ENCODE results near the gene PPCS. TPM values are rescaled to one million over a fixed set of nuclear protein-coding genes. Genes with fewer than 3 reads are reported as not detected.

The PPCS gene
- total and polyA plus RNA-seq, 9 of the 15 experiments (the other 6 are each of a cell fraction or from before 2014, with no cell fraction given), result 7.9 to 34.6 (median 14.8) TPM

DNA sequence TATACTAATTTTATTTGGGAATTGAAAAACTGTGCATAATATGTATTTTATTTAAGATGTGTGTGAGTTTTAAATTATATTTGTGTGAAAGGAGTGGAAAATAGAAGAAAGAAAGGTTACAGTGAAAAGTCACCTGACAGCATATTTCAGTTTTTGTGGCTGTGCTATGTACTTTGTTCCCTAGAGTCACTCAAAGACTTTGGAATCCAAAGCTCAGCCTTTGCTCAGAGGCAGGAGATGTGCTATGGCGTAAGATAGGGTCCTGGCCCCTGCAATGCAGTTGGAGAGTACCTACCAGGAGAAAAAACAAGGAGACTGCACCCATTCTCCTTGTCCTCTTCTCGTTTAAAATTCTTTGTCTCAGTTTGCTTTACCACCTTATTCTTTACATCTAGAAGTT is 9.7 kb downstream of the PPCS start:
- no peaks in the 10 kb centered on the region for H3K79me2 ChIP-seq (ENCODE audit: control insufficient read depth, insufficient read depth, low read length)
- FAIRE-seq, result no peak
- in situ Hi-C loops (cut with MboI), result no loop called here
- H3K36me3 ChIP-seq (ENCODE audit: control insufficient read depth, insufficient read depth, low read length), result no peaks in the 10 kb centered on the region
- WGBS (ENCODE audit: insufficient coverage, low coverage, missing lambda C conversion rate), result 3% methylated on average over 2 of the region's 2 CpGs
- H3K9ac ChIP-seq (ENCODE audit: insufficient read depth in 1 of 2, low read depth in 2 of 2, low read length in 2 of 2), result no peak overlapping the region
- no peaks in the 10 kb centered on the region for H3K9me1 ChIP-seq (ENCODE audit: control insufficient read depth, insufficient read depth, low read length)
- ChIA-PET CTCF (ENCODE audit: low intra/inter-chr PET ratio) (interaction anchor here (0.7 kb wide), 1 partner anchor 265 kb away, joined by 3 read pairs; no protein-coding TSS in a partner anchor), POLR2A (interaction anchor here (0.6 to 1.0 kb wide), 2 partner anchors 117 to 793 kb away, joined by 3 read pairs; no protein-coding TSS in a partner anchor)
- ATAC-seq, result no peak
- intact Hi-C loops (cut with micrococcal nuclease), result no loop called here
- no peak overlapping the region for H3K4me2 ChIP-seq (ENCODE audit: insufficient read depth, low read length)
- H2AFZ ChIP-seq (ENCODE audit: low read depth, low read length), result no peak overlapping the region
- BruUV-seq (replicated peaks), result no TSS peak
- H3K27ac ChIP-seq (ENCODE audit: extremely low read depth, low read depth, low read length), result no peak overlapping the region
- no peak for TF ChIP-seq ZNF668 (CRISPR knock-in tag; IDR thresholded peaks at IDR 0.05)
- H3K27me3 ChIP-seq (ENCODE audit: control insufficient read depth in 2 of 2, insufficient read depth in 2 of 2, low read length in 2 of 2), result peaks cover 5 to 10% of the 10 kb centered on the region in 2 experiments; a peak in 2 of 5 replicates
- H3K9me3 ChIP-seq (replicated peaks; ENCODE audit: control insufficient read depth, insufficient read depth, low read depth, low read length), result no peaks in the 10 kb centered on the region
- no peaks in the 10 kb centered on the region for H3K4me1 ChIP-seq (replicated peaks in 1 of 2; ENCODE audit: control insufficient read depth in 2 of 2, insufficient read depth in 2 of 2, low read length in 2 of 2)
- H3K4me3 ChIP-seq, result no peak overlapping the region
- H4K20me1 ChIP-seq (replicated peaks; ENCODE audit: control insufficient read depth, insufficient read depth, low read length), result no peaks in the 10 kb centered on the region; the same call in 1 of the 2 replicates
- DNase-seq (ENCODE audit: extremely low read depth in 1 of 4, low spot score in 3 of 4), result no peak

DNA sequence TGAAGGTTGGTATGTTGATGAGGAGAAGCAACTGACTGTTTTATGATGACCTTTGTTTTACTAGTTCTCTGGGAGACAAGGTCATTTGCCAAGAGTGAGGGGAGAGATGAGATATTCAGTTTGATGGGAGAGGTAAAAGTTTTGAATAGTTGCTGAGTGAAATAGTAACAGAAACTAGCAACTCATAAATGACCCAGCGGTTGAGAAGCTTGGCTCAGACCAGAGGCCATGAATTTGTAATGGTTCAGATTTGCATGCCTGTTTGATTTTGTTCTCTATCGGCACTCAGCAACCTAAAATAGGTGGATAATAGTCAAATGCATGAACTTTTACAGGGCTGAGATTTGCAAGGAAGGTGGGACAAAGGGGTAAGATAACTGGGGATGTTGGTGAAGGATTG is 13.4 kb downstream of the PPCS start:
- no peak overlapping the region for H3K27ac ChIP-seq (ENCODE audit: extremely low read depth, low read depth, low read length)
- WGBS (ENCODE audit: insufficient coverage, low coverage, missing lambda C conversion rate), result 0% methylated on average over 2 of the region's 2 CpGs
- no peaks in the 10 kb centered on the region; the same call in 1 of the 2 replicates for H4K20me1 ChIP-seq (replicated peaks; ENCODE audit: control insufficient read depth, insufficient read depth, low read length)
- no peaks in the 10 kb centered on the region for H3K79me2 ChIP-seq (ENCODE audit: control insufficient read depth, insufficient read depth, low read length)
- H3K4me3 ChIP-seq, result no peak overlapping the region
- no peak for ATAC-seq
- no peak overlapping the region for H3K9ac ChIP-seq (ENCODE audit: insufficient read depth in 1 of 2, low read depth in 2 of 2, low read length in 2 of 2)
- BruUV-seq (replicated peaks), result no TSS peak
- H3K36me3 ChIP-seq (ENCODE audit: control insufficient read depth, insufficient read depth, low read length), result no peaks in the 10 kb centered on the region
- no peak overlapping the region for H2AFZ ChIP-seq (ENCODE audit: low read depth, low read length)
- POLR2A ChIA-PET, result interaction anchor here (1.1 kb wide), 1 partner anchor 15 kb away, joined by 3 read pairs; no protein-coding TSS in a partner anchor
- DNase-seq (ENCODE audit: extremely low read depth in 1 of 4, low spot score in 3 of 4), result no peak
- H3K9me1 ChIP-seq (ENCODE audit: control insufficient read depth, insufficient read depth, low read length), result no peaks in the 10 kb centered on the region
- intact Hi-C loops (cut with micrococcal nuclease) (no loop called here), in situ Hi-C loops (cut with MboI) (no loop called here)
- CTCF ChIA-PET (ENCODE audit: low intra/inter-chr PET ratio), result no interaction called here
- no peak overlapping the region for H3K4me2 ChIP-seq (ENCODE audit: insufficient read depth, low read length)
- H3K4me1 ChIP-seq (replicated peaks in 1 of 2; ENCODE audit: control insufficient read depth in 2 of 2, insufficient read depth in 2 of 2, low read length in 2 of 2), result no peaks in the 10 kb centered on the region
- H3K27me3 ChIP-seq (ENCODE audit: control insufficient read depth in 2 of 2, insufficient read depth in 2 of 2, low read length in 2 of 2), result peaks cover 5 to 7% of the 10 kb centered on the region in 2 experiments; a peak in 1 of 5 replicates
- no peaks in the 10 kb centered on the region for H3K9me3 ChIP-seq (replicated peaks; ENCODE audit: control insufficient read depth, insufficient read depth, low read depth, low read length)
- no peak for FAIRE-seq
- no peak for TF ChIP-seq ZNF165 (CRISPR knock-in tag; IDR thresholded peaks at IDR 0.05; ENCODE audit: borderline replicate concordance)
- TF ChIP-seq, protein P1, sequence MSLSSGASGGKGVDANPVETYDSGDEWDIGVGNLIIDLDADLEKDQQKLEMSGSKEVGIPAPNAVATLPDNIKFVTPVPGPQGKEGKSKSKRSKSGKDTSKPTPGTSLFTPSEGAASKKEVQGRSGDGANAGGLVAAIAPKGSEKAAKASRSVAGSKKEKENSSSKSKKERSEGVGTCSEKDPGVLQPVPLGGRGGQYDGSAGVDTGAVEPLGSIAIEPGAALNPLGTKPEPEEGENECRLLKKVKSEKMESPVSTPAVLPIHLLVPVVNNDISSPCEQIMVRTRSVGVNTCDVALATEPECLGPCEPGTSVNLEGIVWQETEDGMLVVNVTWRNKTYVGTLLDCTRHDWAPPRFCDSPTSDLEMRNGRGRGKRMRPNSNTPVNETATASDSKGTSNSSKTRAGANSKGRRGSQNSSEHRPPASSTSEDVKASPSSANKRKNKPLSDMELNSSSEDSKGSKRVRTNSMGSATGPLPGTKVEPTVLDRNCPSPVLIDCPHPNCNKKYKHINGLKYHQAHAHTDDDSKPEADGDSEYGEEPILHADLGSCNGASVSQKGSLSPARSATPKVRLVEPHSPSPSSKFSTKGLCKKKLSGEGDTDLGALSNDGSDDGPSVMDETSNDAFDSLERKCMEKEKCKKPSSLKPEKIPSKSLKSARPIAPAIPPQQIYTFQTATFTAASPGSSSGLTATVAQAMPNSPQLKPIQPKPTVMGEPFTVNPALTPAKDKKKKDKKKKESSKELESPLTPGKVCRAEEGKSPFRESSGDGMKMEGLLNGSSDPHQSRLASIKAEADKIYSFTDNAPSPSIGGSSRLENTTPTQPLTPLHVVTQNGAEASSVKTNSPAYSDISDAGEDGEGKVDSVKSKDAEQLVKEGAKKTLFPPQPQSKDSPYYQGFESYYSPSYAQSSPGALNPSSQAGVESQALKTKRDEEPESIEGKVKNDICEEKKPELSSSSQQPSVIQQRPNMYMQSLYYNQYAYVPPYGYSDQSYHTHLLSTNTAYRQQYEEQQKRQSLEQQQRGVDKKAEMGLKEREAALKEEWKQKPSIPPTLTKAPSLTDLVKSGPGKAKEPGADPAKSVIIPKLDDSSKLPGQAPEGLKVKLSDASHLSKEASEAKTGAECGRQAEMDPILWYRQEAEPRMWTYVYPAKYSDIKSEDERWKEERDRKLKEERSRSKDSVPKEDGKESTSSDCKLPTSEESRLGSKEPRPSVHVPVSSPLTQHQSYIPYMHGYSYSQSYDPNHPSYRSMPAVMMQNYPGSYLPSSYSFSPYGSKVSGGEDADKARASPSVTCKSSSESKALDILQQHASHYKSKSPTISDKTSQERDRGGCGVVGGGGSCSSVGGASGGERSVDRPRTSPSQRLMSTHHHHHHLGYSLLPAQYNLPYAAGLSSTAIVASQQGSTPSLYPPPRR (CRISPR knock-in tag; IDR thresholded peaks at IDR 0.05; ENCODE audit: borderline replicate concordance), result no peak
- no peak for TF ChIP-seq FUS (optimal IDR thresholded peaks at IDR 0.05; ENCODE audit: low read depth, low read length)
- no peak for TF ChIP-seq SAFB2 (IDR thresholded peaks at IDR 0.05; ENCODE audit: borderline replicate concordance, low read depth, low read length, severe bottlenecking)
- no peak for TF ChIP-seq ZSCAN29 (IDR thresholded peaks at IDR 0.05)
- no peak for TF ChIP-seq NCOA6 (IDR thresholded peaks at IDR 0.05)
- no peak for TF ChIP-seq ZNF24 (IDR thresholded peaks at IDR 0.05)
- TF ChIP-seq FOXJ3 (CRISPR knock-in tag; IDR thresholded peaks at IDR 0.05), result no peak

Data from K562 (cell line).